OCI-LY7 (cell line): Measurements from ENCODE around the gene GSG1L. TPM values are rescaled to one million over a fixed set of nuclear protein-coding genes. Genes with fewer than 3 reads are reported as not detected.

Experiments used
- BruUV-seq: library from RNA; stranded (reverse); fragments of 400-500 nt; replicated peaks from 2 replicates; lab custom pipeline; 2021; lab: Mats Ljungman, UMichigan
- CTCF ChIA-PET: fragments of 300-600 bp; sonication (Branson Sonifier 250); formaldehyde crosslinking; loops from one replicate; lab custom pipeline; 2022; ENCODE audit warnings: antibody characterized with exemption; ENCODE audit not compliant: unreplicated experiment; lab: Charles Lee
- POLR2A ChIA-PET: fragments of 300-600 bp; sonication (Branson Sonifier 250); formaldehyde crosslinking; loops from one replicate; lab custom pipeline; 2022; ENCODE audit warnings: antibody characterized with exemption; lab: Charles Lee
- DNase-seq: peaks from one replicate; pipeline ENCODE4 v3.0.0-alpha.2; 2015; ENCODE audit warnings: low spot score
- H2AFZ ChIP-seq: fragments of 200-600 bp; sonication (generic), shearing (Covaris generic); 2 replicates; pipeline ENCODE4 v1.6.1; 2014; ENCODE audit warnings: mild to moderate bottlenecking, antibody characterized with exemption, low read length, moderate library complexity
- H3K27ac ChIP-seq: fragments of 200-600 bp; sonication (generic); 2 replicates; pipeline ENCODE4 v1.5.1; 2014; ENCODE audit warnings: mixed run types, low read depth, mild to moderate bottlenecking, moderate library complexity, low read length, inconsistent platforms; ENCODE audit not compliant: poor library complexity, severe bottlenecking
- H3K36me3 ChIP-seq: fragments of 200-600 bp; sonication (generic); 2 replicates; pipeline ENCODE4 v1.6.1; 2014; ENCODE audit warnings: mild to moderate bottlenecking, antibody characterized with exemption, low read length, moderate library complexity, mixed read lengths; ENCODE audit not compliant: insufficient read depth
- H3K4me1 ChIP-seq: fragments of 200-600 bp; sonication (generic); 2 replicates; pipeline ENCODE4 v1.5.1; 2014; ENCODE audit warnings: mild to moderate bottlenecking, low read length; ENCODE audit not compliant: insufficient read depth, poor library complexity, severe bottlenecking
- H3K4me2 ChIP-seq: fragments of 200-600 bp; sonication (generic); 2 replicates; pipeline ENCODE4 v1.6.1; 2014; ENCODE audit warnings: mild to moderate bottlenecking, low read length
- H3K4me3 ChIP-seq: fragments of 200-600 bp; sonication (generic); 2 replicates; pipeline ENCODE4 v1.5.1; 2014; ENCODE audit warnings: mild to moderate bottlenecking, low read depth, low read length; ENCODE audit not compliant: poor library complexity, severe bottlenecking
- H3K79me2 ChIP-seq: fragments of 200-600 bp; sonication (generic); 2 replicates; pipeline ENCODE4 v1.6.1; 2016; ENCODE audit warnings: low read depth, mild to moderate bottlenecking, low read length, moderate library complexity, mixed read lengths; ENCODE audit not compliant: insufficient read depth
- H3K9me2 ChIP-seq: fragments of 200-600 bp; sonication (generic); 2 replicates; pipeline ENCODE4 v1.6.1; 2016; ENCODE audit warnings: mild to moderate bottlenecking, low read length, mixed read lengths; ENCODE audit not compliant: insufficient read depth
- H3K9me3 ChIP-seq: fragments of 200-600 bp; sonication (generic); 2 replicates; pipeline ENCODE4 v1.6.1; 2014; ENCODE audit warnings: mild to moderate bottlenecking, mixed run types, low read length, mixed read lengths
- H4K20me1 ChIP-seq: fragments of 200-600 bp; sonication (generic); 2 replicates; pipeline ENCODE4 v1.6.1; 2014; ENCODE audit warnings: mild to moderate bottlenecking, antibody characterized with exemption, low read length, moderate library complexity, mixed read lengths; ENCODE audit not compliant: insufficient read depth
- EZH2phosphoT487 ChIP-seq: fragments of 200-600 bp; sonication (generic); IDR thresholded peaks from 2 replicates; pipeline ENCODE4 v1.6.1; 2018; ENCODE audit warnings: low read depth, borderline replicate concordance, mild to moderate bottlenecking, mixed run types, antibody characterized with exemption, low read length, moderate library complexity, mixed read lengths
- intact Hi-C: fragments of 100-400 bp; cut with micrococcal nuclease; formaldehyde crosslinking; loops from one replicate; pipeline ENCODE4 v1.10.0; 2022; ENCODE audit not compliant: unreplicated experiment
- total RNA-seq, 2 experiments: library from RNA; depleted of rRNA in 1 of 2; stranded (reverse); fragments of >200 nt in 1 of 2; shearing (Covaris generic) in 1 of 2; gene quantifications; 2 replicates each; pipeline ENCODE4 v1.2.3, GENCODE V29; 2014 to 2022
- TF ChIP-seq, protein P1 (sequence below): fragments of 200-600 bp; sonication (generic); conservative IDR thresholded peaks from 2 replicates; pipeline ENCODE4 v1.5.1; 2014; ENCODE audit warnings: mild to moderate bottlenecking, antibody characterized with exemption, low read length, moderate library complexity, mixed read lengths

Gene GSG1L
- total RNA-seq, 2 experiments from 2014 or later: not detected

DNA sequence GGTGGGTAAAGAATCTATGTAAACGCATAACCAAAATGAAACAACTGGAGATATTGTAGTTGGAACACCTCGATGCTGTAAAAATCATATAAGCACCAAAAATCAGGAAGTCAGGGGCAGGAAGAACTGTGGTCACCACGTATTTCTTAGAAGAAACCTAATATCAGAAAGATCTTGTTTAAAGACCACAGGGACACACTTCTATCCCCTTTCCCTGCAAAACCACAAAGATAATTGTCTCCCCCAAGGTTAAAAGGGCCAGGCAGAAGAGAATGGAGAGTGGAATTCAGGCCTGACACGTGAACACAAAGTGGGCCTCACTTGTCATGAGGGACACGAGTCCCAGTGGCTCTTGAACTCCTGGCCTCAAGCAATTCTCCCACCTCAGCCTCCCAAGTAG is 68.1 kb downstream of the GSG1L start:
- BruUV-seq: no TSS peak
- TF ChIP-seq, protein P1, sequence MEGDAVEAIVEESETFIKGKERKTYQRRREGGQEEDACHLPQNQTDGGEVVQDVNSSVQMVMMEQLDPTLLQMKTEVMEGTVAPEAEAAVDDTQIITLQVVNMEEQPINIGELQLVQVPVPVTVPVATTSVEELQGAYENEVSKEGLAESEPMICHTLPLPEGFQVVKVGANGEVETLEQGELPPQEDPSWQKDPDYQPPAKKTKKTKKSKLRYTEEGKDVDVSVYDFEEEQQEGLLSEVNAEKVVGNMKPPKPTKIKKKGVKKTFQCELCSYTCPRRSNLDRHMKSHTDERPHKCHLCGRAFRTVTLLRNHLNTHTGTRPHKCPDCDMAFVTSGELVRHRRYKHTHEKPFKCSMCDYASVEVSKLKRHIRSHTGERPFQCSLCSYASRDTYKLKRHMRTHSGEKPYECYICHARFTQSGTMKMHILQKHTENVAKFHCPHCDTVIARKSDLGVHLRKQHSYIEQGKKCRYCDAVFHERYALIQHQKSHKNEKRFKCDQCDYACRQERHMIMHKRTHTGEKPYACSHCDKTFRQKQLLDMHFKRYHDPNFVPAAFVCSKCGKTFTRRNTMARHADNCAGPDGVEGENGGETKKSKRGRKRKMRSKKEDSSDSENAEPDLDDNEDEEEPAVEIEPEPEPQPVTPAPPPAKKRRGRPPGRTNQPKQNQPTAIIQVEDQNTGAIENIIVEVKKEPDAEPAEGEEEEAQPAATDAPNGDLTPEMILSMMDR: no peak
- no peak for TF ChIP-seq EZH2phosphoT487
- no peaks in the 10 kb centered on the region for H3K79me2 ChIP-seq
- no peaks in the 10 kb centered on the region for H3K4me1 ChIP-seq
- H3K4me2 ChIP-seq: no peak overlapping the region
- no peak overlapping the region for H3K4me3 ChIP-seq
- H3K9me2 ChIP-seq: no peaks in the 10 kb centered on the region
- H3K9me3 ChIP-seq: no peaks in the 10 kb centered on the region
- no peak for DNase-seq
- CTCF ChIA-PET: no interaction called here
- no peak overlapping the region for H3K27ac ChIP-seq
- H3K36me3 ChIP-seq: no peaks in the 10 kb centered on the region
- intact Hi-C loops: no loop called here
- POLR2A ChIA-PET: no interaction called here
- no peaks in the 10 kb centered on the region for H4K20me1 ChIP-seq
- no peak overlapping the region for H2AFZ ChIP-seq

DNA sequence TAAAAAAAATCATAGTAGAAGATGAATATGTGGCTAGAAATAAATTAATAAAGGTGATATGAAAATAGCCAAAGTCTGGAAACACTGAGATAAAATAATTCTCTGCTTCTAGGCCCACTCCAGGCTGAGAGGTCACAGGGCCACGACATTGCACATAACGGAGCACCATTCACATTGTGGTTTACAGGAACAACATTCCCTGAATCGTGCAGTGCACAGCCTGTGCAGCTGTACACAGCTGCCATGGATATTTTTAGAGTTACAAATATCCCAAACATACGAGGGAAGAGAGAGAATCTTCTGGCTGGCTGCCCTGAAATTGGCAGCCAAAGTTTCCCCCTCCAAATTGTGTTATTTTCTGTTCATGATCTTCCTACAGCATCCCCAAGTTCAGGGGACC is 68.8 kb downstream of the GSG1L start:
- intact Hi-C loops: no loop called here
- Histone ChIP-seq H3K79me2 (no peaks in the 10 kb centered on the region), H3K9me2 (no peaks in the 10 kb centered on the region), H3K9me3 (no peaks in the 10 kb centered on the region), H2AFZ (no peak overlapping the region), H3K27ac (no peak overlapping the region), H3K4me3 (no peak overlapping the region), H4K20me1 (no peaks in the 10 kb centered on the region), H3K36me3 (no peaks in the 10 kb centered on the region), H3K4me1 (no peaks in the 10 kb centered on the region), H3K4me2 (no peak overlapping the region)
- DNase-seq: no peak
- ChIA-PET CTCF (no interaction called here), POLR2A (no interaction called here)
- BruUV-seq: no TSS peak
- TF ChIP-seq EZH2phosphoT487: no peak
- TF ChIP-seq, protein P1: no peak

DNA sequence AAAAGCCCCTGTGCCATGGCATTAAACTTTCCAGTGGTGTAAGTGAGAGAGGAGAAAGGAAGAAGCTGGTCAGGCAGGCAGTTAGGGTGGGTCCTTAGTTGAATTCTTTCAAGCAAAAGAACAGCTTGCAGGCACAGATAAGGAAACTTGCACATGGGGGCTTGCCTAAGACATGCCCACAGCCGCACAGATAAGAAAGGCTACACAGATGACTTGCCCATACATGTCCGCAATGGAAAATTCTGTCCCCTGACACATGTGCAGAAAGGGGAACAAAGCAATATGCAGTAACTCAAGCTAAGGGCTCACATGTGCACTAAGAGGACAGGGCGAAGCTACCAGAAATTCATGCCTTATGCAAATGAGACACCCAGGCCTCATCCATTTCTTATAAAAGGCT is 69.9 kb downstream of the GSG1L start:
- H3K9me2 ChIP-seq: no peaks in the 10 kb centered on the region
- H3K4me2 ChIP-seq: no peak overlapping the region
- no peaks in the 10 kb centered on the region for H3K4me1 ChIP-seq
- H2AFZ ChIP-seq: no peak overlapping the region
- intact Hi-C loops: no loop called here
- TF ChIP-seq EZH2phosphoT487: no peak
- TF ChIP-seq, protein P1: no peak
- CTCF ChIA-PET: no interaction called here
- H3K27ac ChIP-seq: no peak overlapping the region
- no peaks in the 10 kb centered on the region for H4K20me1 ChIP-seq
- no peaks in the 10 kb centered on the region for H3K79me2 ChIP-seq
- H3K9me3 ChIP-seq: no peaks in the 10 kb centered on the region
- POLR2A ChIA-PET: no interaction called here
- no peak for DNase-seq
- H3K36me3 ChIP-seq: no peaks in the 10 kb centered on the region
- no peak overlapping the region for H3K4me3 ChIP-seq
- BruUV-seq: no TSS peak
